Progenitor cell of endocrine pancreas (in vitro differentiated cells): ENCODE results near the gene TMED1. TPM values are rescaled to one million over a fixed set of nuclear protein-coding genes. Genes with fewer than 3 reads are reported as not detected.

Experiments
- DNase-seq: peaks from one replicate; pipeline ENCODE4 v3.0.0; 2021; ENCODE audit warnings: low spot score; ENCODE audit not compliant: unreplicated experiment
- H3K27ac Mint-ChIP-seq: 2 replicates; pipeline ENCODE4 v1.8.0; 2021; ENCODE audit warnings: mild to moderate bottlenecking, moderate library complexity, mixed read lengths
- H3K27me3 Mint-ChIP-seq: 2 replicates; pipeline ENCODE4 v1.8.0; 2021; ENCODE audit warnings: mixed read lengths
- H3K36me3 Mint-ChIP-seq: 2 replicates; pipeline ENCODE4 v1.8.0; 2022; ENCODE audit warnings: mixed read lengths; ENCODE audit not compliant: insufficient read depth
- H3K4me1 Mint-ChIP-seq: 2 replicates; pipeline ENCODE4 v1.8.0; 2021; ENCODE audit warnings: low read depth, mixed read lengths
- H3K4me3 Mint-ChIP-seq: 2 replicates; pipeline ENCODE4 v1.8.0; 2021; ENCODE audit warnings: low read depth, mild to moderate bottlenecking, moderate library complexity, mixed read lengths
- H3K9me3 Mint-ChIP-seq: 2 replicates; pipeline ENCODE4 v1.8.0; 2021; ENCODE audit warnings: low read depth, mixed read lengths
- CTCF ChIP-seq: fragments of 200-600 bp; sonication (generic); IDR thresholded peaks from one replicate; pipeline ENCODE4 v1.5.0; 2021; ENCODE audit warnings: antibody characterized with exemption, mild to moderate bottlenecking; ENCODE audit not compliant: unreplicated experiment
- total RNA-seq: library from RNA; stranded (reverse); gene quantifications from 2 replicates; pipeline ENCODE4 v1.2.1, GENCODE V29; 2021

TMED1 gene
- total RNA-seq, 1 donor from 2014 or later = 39.3 TPM

GRCh38 chr19:10836479-10837330, 693 bp upstream of the TMED1 start:
- no peak for TF ChIP-seq CTCF
- Mint-ChIP-seq H3K4me1 (no peaks in the 10 kb centered on the region), H3K27ac (peak overlapping the region; percentile 100), H3K9me3 (peaks cover 9% of the 10 kb centered on the region), H3K4me3 (peak overlapping the region; percentile 94), H3K27me3 (no peaks in the 10 kb centered on the region), H3K36me3 (peaks cover 5% of the 10 kb centered on the region)
- DNase-seq = no peak

- Mint-ChIP-seq H3K27ac (peak overlapping the region; percentile 100), H3K36me3 (peaks cover 5% of the 10 kb centered on the region), H3K4me1 (no peaks in the 10 kb centered on the region), H3K9me3 (peaks cover 9% of the 10 kb centered on the region), H3K27me3 (no peaks in the 10 kb centered on the region), H3K4me3 (peak overlapping the region; percentile 94)
- no peak for DNase-seq
- no peak for TF ChIP-seq CTCF
Measured at GRCh38 chr19:10835089-10835753, 791 bp downstream of the TMED1 start.

- Mint-ChIP-seq H3K9me3 (peaks cover 7% of the 10 kb centered on the region), H3K27ac (no peak overlapping the region), H3K4me1 (no peaks in the 10 kb centered on the region), H3K36me3 (peaks cover 5% of the 10 kb centered on the region), H3K27me3 (no peaks in the 10 kb centered on the region), H3K4me3 (no peak overlapping the region)
- no peak for TF ChIP-seq CTCF
- DNase-seq = no peak
Measured at GRCh38 chr19:10832939-10833296, 3.1 kb downstream of the TMED1 start.

GRCh38 chr19:10831987-10832938, 3.7 kb downstream of the TMED1 start:
- Mint-ChIP-seq H3K4me1 (no peaks in the 10 kb centered on the region), H3K27me3 (no peaks in the 10 kb centered on the region), H3K4me3 (no peak overlapping the region), H3K9me3 (peaks cover 7% of the 10 kb centered on the region), H3K36me3 (peaks cover 5% of the 10 kb centered on the region), H3K27ac (no peak overlapping the region)
- no peak for TF ChIP-seq CTCF
- no peak for DNase-seq
